GM18507 (cell line): ENCODE measurements around the gene YEATS4.

ENCODE experiments used
- DNase-seq: peaks from one replicate; pipeline ENCODE4 v3.0.0; 2011; ENCODE audit warnings: low read depth; ENCODE audit not compliant: insufficient read length; ENCODE audit errors: extremely low spot score
- FAIRE-seq: peaks from 2 replicates; lab custom pipeline; 2011; peaks lifted over from hg19 to GRCh38; lab: Jason Lieb, UNC

YEATS4 gene

GRCh38 chr12:69425417-69425816 lies 65.9 kb downstream of the YEATS4 start:
- no peak for FAIRE-seq
- DNase-seq = no peak

GRCh38 chr12:69428351-69429073 lies 69.0 kb downstream of the YEATS4 start:
- FAIRE-seq (no peak), DNase-seq (no peak)

- no peak for DNase-seq
These were observed 71.5 kb downstream of the YEATS4 start for GRCh38 chr12:69430942-69431590.

GRCh38 chr12:69431591-69432222 lies 72.2 kb downstream of the YEATS4 start:
- no peak for FAIRE-seq
- no peak for DNase-seq

More at GRCh38 chr12:69430942-69431590, 71.5 kb downstream of the YEATS4 start:
- FAIRE-seq = no peak

GRCh38 chr12:69433653-69434052 lies 74.1 kb downstream of the YEATS4 start:
- DNase-seq (no peak), FAIRE-seq (no peak)

GRCh38 chr12:69435644-69436043 lies 76.1 kb downstream of the YEATS4 start:
- FAIRE-seq (no peak), DNase-seq (no peak)

- DNase-seq (no peak), FAIRE-seq (no peak)
These were observed 77.5 kb downstream of the YEATS4 start for GRCh38 chr12:69437073-69437472.

- DNase-seq (no peak), FAIRE-seq (no peak)
These were observed 79.0 kb downstream of the YEATS4 start for GRCh38 chr12:69438539-69438938.

GRCh38 chr12:69440016-69440415 lies 80.5 kb downstream of the YEATS4 start:
- FAIRE-seq (no peak), DNase-seq (no peak)
